DND-41 (cell line): ENCODE data around the gene PTMS.

ENCODE experiments used
- ATAC-seq: fragments of 200-7000 bp; cut with Tn5 transposase; 3 replicates; pipeline ENCODE4 v1.9.1; 2021; ENCODE audit warnings: low read depth; ENCODE audit not compliant: insufficient read depth
- DNase-seq: peaks from one replicate; pipeline ENCODE4 v3.0.0-alpha.2; 2020
- H2AFZ ChIP-seq: 2 replicates; pipeline ENCODE4 v1.6.0; 2012; ENCODE audit warnings: low read depth, low read length
- H3K27ac ChIP-seq: 2 replicates; pipeline ENCODE4 v1.5.1; 2012; ENCODE audit warnings: low read length, inconsistent platforms
- H3K27me3 ChIP-seq: fragments of 200-600 bp; sonication (generic); 2 replicates; pipeline ENCODE4 v1.6.0; 2012; ENCODE audit warnings: low read length, mild to moderate bottlenecking, inconsistent platforms; ENCODE audit not compliant: insufficient read depth, poor library complexity
- H3K36me3 ChIP-seq: 2 replicates; pipeline ENCODE4 v1.5.1; 2012; ENCODE audit warnings: low read length, inconsistent platforms; ENCODE audit not compliant: insufficient read depth
- H3K4me1 ChIP-seq: 2 replicates; pipeline ENCODE4 v1.5.1; 2012; ENCODE audit warnings: mild to moderate bottlenecking, low read length; ENCODE audit not compliant: insufficient read depth
- H3K4me2 ChIP-seq: 2 replicates; pipeline ENCODE4 v1.6.0; 2012; ENCODE audit warnings: mild to moderate bottlenecking, moderate library complexity, low read length, inconsistent platforms; ENCODE audit not compliant: insufficient read depth
- H3K4me3 ChIP-seq, 2 experiments: fragments of 200-600 bp in 1 of 2; shearing (Covaris generic) in 1 of 2; 2 replicates each; pipeline ENCODE4 v1.5.1; 2012 to 2016; ENCODE audit warnings: inconsistent platforms in 2 of 2, low read length in 2 of 2, mild to moderate bottlenecking in 2 of 2, low read depth in 1 of 2, moderate library complexity in 1 of 2
- H3K79me2 ChIP-seq: 2 replicates; pipeline ENCODE4 v1.6.0; 2012; ENCODE audit warnings: low read length, inconsistent platforms; ENCODE audit not compliant: insufficient read depth
- H3K9ac ChIP-seq: 2 replicates; pipeline ENCODE4 v1.6.0; 2012; ENCODE audit warnings: low read depth, mild to moderate bottlenecking, inconsistent platforms, low read length, moderate library complexity
- H3K9me3 ChIP-seq: 2 replicates; pipeline ENCODE4 v1.5.1; 2012; ENCODE audit warnings: low read length, moderate library complexity, mild to moderate bottlenecking, inconsistent platforms; ENCODE audit not compliant: insufficient read depth, severe bottlenecking
- H4K20me1 ChIP-seq: 2 replicates; pipeline ENCODE4 v1.6.0; 2012; ENCODE audit warnings: low read length; ENCODE audit not compliant: insufficient read depth
- CTCF ChIP-seq: IDR thresholded peaks from 2 replicates; pipeline ENCODE4 v1.5.1; 2012; ENCODE audit warnings: borderline replicate concordance, low read length, moderate library complexity, mild to moderate bottlenecking; ENCODE audit not compliant: poor library complexity, severe bottlenecking; ENCODE audit errors: extremely low read depth
- EZH2 ChIP-seq: IDR thresholded peaks from 3 replicates; pipeline ENCODE4 v1.6.1; 2012; ENCODE audit warnings: borderline replicate concordance, low read depth, mild to moderate bottlenecking, moderate library complexity, low read length, inconsistent platforms; ENCODE audit not compliant: severe bottlenecking

PTMS gene

GRCh38 chr12:6772726-6773589 lies 6.8 kb downstream of the PTMS start:
- peaks cover 12% of the 10 kb centered on the region for H3K27me3 ChIP-seq
- no peak overlapping the region for H3K4me2 ChIP-seq
- no peak overlapping the region for H2AFZ ChIP-seq
- no peaks in the 10 kb centered on the region for H3K36me3 ChIP-seq
- H3K27ac ChIP-seq = no peak overlapping the region
- H3K4me1 ChIP-seq = peaks cover under 1% of the 10 kb centered on the region; the same call in 1 of the 2 replicates
- H3K79me2 ChIP-seq = no peaks in the 10 kb centered on the region
- no peak overlapping the region for H3K9ac ChIP-seq
- ATAC-seq (no peak), DNase-seq (no peak)
- peaks cover 6% of the 10 kb centered on the region; the same call in 1 of the 2 replicates for H4K20me1 ChIP-seq
- no peaks in the 10 kb centered on the region for H3K9me3 ChIP-seq
- H3K4me3 ChIP-seq = no peak overlapping the region
- TF ChIP-seq EZH2 = no peak

DNA sequence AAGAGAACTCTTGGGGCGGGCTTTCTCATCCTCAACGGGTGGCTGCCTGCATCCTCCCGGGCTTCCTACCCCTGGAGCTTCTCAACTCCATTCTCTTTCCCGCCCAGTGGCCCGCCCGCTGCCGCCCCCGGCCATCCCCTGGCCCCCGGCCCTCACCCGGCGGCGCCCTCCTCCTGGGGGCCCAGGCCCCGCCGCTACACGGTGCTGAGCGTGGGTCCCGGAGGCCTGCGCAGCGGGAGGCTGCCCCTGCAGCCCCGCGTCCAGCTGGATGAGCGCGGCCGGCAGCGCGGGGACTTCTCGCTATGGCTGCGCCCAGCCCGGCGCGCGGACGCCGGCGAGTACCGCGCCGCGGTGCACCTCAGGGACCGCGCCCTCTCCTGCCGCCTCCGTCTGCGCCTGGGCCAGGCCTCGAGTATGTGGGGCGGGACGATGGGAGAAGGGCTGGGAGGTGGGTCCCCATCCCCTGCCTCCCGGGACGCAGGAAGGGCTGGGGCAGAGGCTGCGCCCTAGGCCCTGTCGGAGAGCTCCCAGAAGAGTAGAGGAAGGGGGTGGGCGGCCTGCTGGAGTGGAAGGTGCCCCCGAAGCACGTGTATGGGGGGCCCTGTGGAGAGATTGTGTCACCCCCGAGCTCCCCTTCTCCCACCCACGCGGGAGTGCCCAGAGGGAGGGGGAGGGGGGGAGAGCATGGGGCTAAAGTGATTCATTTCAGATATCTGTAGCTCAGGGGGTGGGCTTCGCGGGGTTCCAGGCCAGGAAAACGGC lies 7.6 kb downstream of the PTMS start:
- peaks cover 7% of the 10 kb centered on the region for H3K27me3 ChIP-seq
- no peak overlapping the region for H2AFZ ChIP-seq
- no peaks in the 10 kb centered on the region for H4K20me1 ChIP-seq
- no peaks in the 10 kb centered on the region for H3K79me2 ChIP-seq
- DNase-seq = no peak
- H3K4me3 ChIP-seq = no peak overlapping the region
- no peak for ATAC-seq
- no peak overlapping the region for H3K9ac ChIP-seq
- no peak overlapping the region for H3K27ac ChIP-seq
- peaks cover 7% of the 10 kb centered on the region for H3K4me1 ChIP-seq
- no peaks in the 10 kb centered on the region for H3K36me3 ChIP-seq
- no peak overlapping the region for H3K4me2 ChIP-seq
- H3K9me3 ChIP-seq = no peaks in the 10 kb centered on the region
- no peak for TF ChIP-seq EZH2
- TF ChIP-seq CTCF = no peak

DNA sequence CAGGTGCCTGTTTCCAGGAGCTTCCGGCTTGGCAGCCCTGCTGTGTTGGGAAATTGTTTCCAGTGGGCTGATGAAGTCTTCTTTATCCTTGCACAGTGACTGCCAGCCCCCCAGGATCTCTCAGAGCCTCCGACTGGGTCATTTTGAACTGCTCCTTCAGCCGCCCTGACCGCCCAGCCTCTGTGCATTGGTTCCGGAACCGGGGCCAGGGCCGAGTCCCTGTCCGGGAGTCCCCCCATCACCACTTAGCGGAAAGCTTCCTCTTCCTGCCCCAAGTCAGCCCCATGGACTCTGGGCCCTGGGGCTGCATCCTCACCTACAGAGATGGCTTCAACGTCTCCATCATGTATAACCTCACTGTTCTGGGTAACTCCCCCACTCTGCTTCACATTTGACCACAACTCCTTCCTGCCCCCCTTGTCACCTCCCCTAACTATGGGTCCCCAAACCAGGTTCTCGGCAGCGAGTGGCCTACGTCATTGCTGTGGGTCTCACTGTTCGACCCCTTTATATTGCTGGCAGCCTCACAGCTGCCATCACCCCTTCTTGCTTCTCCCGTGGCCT lies 8.4 kb downstream of the PTMS start:
- H3K27me3 ChIP-seq = peaks cover 2% of the 10 kb centered on the region
- H2AFZ ChIP-seq = no peak overlapping the region
- H4K20me1 ChIP-seq = no peaks in the 10 kb centered on the region
- peaks cover 11% of the 10 kb centered on the region for H3K4me1 ChIP-seq
- H3K9me3 ChIP-seq = no peaks in the 10 kb centered on the region
- H3K79me2 ChIP-seq = no peaks in the 10 kb centered on the region
- DNase-seq (no peak), ATAC-seq (no peak)
- no peak overlapping the region for H3K9ac ChIP-seq
- H3K4me2 ChIP-seq = no peak overlapping the region
- H3K36me3 ChIP-seq = no peaks in the 10 kb centered on the region
- TF ChIP-seq CTCF (no peak), EZH2 (no peak)
- H3K4me3 ChIP-seq = no peak overlapping the region
- H3K27ac ChIP-seq = no peak overlapping the region
